NT2/D1 (cell line): ENCODE measurements around the gene TNN.

Experiments used
- SUZ12 ChIP-seq: IDR thresholded peaks from 2 replicates; pipeline ENCODE4 v1.6.1; 2011; ENCODE audit not compliant: insufficient read length, insufficient read depth; ENCODE audit errors: extremely low read depth
- YY1 ChIP-seq: IDR thresholded peaks from 2 replicates; pipeline ENCODE4 v1.6.1; 2011; ENCODE audit not compliant: insufficient read length, insufficient read depth
- ZNF274 ChIP-seq: IDR thresholded peaks from 2 replicates; pipeline ENCODE4 v1.6.1; 2011; ENCODE audit warnings: mild to moderate bottlenecking, low read depth, low read length

GRCh38 chr1:175050992-175051391 is 16.6 kb upstream of the TNN start:
- TF ChIP-seq ZNF274 (no peak), SUZ12 (no peak), YY1 (no peak)
